ENCODE measurements around the gene LMNTD1.
"Not testable (repeated sequence)": the region's sequence is repeated elsewhere in the genome, so short reads cannot be mapped to it uniquely, and the experiment has no call there.

Gene LMNTD1, protein sequence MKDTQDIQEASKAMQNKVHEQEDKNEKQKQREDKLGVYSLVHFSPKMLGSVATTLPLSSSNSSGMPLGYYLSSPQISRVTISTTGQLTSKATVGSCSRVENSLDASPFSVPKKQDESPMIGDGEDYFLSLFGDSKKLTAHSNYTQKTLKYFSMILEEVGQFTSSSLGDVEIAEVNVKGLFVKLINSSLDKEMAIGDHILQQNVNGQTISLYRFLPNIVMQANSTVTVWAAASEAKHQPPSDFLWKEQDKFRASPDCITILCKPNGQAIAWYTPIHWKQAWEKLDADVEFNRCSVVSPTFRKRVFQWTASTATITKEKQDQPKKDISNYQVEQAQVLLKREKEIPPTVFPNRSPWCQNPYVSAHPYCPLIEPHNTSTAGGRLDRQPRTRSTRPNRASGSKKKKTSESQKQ

GRCh38 chr12:25553098-25553497, at the start of gene LMNTD1:
LMNTD1 (minus strand) TSS chr12:25553283; CDS start chr12:25552959, 324 bp downstream.
- DNase-seq: no peak

- DNase-seq: no peak
Observed at GRCh38 chr12:25598956-25599355, 45.9 kb upstream of the LMNTD1 start.

- not testable (repeated sequence) for DNase-seq
Observed at GRCh38 chr12:25595496-25595895, 42.4 kb upstream of the LMNTD1 start.

DNA sequence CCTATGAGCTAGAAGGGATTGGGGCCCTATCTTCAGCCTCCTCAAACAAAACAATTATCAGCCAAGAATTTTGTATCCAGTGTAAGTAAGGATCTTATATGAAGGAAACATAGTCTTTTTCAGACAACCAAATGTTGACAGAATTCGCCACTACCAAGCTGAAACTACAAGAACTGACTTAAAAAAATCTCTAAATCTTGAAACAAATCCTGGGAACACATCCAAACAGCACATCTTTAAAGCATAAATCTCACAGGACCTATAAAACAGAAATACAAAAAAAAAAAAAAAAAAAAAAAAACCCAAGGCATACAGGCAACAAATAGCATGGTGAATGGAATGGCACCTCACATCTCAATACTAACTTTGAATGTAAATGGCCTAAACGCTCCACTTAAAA, 41.3 kb upstream of the LMNTD1 start:
- no peak for DNase-seq

DNA sequence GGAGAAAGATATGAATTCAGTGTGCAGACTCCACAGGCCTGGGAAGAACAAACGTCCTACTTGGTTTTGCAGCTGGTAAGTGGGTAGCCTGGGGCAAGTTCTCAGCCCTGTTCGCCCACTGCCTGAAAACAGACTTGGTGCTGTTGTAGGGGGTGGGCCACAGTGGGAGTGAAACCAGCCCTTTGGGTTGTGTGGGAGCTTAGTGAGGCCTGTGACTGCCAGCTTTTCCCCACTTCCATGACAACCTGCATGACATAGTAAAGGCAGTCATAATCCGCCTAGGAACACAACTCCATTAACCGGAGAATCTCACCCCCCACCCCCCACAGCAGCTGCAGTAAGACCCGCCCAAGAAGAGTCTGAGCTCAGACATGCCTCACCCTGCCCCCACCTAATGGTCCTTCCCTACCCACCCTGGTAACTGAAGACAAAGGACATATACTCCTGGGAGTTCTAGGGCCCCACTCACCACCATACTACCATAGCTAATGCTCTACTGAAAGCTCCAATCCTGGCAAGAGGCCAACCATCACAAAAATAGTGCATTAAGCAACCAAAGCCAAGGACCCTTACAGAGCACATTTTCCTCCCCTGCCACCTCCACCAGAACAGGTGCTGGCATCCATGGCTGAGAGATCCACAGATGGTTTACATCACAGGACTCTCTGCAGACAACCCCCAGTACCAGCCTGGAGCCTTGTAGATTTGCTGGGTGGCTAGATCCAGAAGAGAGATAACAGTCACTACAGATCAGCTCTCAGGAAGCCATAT, 39.8 kb upstream of the LMNTD1 start:
- DNase-seq: no peak

DNA sequence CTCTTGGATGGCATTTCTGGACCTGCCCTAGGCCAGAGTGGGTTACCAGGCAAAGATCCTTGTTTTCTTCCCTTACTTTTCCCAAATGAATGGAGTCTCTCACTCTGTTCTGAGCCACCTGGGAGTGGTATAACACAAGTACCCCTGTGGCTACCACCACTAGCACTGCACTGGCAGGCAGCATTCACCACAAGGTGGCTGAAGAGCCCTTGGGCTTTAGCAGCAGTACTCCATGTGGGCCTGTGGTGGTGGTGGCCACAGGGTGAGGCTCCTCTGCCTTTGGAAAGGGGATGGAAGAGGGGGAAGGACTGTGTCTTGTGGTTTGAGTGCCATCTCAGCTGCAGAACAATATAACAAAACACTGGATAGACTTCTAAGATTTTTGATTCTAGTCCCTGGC, 38.1 kb upstream of the LMNTD1 start:
- no peak for DNase-seq

DNA sequence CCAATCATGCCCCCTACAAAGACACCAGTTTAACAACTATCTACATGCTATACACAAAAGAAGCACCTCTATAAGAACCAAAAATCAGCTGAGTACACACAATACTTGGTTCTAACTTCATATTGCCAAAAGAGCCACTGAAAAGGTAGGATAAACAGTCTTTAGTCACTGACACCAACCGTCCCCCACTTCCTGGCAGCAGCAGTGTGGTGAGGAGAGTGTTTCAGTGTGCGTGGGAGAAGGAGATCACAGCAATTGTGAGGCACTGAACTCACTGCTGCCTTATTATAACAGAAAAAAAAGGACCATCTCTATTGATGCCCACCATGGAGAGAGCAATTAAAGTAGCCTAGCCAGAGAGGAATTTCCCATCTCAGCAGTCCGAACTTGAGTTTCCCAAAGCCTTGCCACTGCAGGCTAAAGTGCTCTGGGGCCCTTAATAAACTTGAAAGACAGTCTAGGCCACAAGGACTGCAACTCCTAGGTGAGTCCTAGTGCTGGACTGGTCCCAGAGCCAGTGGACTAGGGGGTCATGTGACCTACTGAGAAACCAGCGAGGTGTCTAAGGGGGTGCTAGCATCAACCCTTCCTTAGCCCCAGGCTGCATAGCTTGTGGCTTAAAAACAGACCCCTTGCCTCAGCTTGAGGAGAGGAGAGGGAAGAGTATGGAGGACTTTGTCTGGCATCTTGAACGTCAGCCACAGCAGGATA, 37.1 kb upstream of the LMNTD1 start:
- peak; percentile 21 for DNase-seq

DNA sequence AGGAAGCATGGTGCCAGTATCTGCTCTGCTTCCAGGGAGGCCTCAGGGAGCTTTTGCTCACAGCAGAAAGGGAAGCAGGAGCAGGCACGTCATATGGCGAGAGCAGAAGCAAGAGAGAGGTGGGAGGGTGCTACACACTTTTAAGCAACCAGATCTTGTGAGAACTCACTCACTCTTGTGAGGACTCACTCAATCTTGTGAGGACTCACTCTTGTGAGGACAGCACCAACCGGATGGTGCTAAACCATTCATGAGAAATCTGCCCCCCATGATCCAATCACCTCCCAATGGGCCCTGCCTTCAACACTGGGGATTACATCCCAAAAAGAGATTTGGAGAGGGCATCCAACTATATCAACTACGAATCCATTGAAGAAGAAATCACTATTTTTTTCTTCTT, 34.3 kb upstream of the LMNTD1 start:
- no peak for DNase-seq

DNA sequence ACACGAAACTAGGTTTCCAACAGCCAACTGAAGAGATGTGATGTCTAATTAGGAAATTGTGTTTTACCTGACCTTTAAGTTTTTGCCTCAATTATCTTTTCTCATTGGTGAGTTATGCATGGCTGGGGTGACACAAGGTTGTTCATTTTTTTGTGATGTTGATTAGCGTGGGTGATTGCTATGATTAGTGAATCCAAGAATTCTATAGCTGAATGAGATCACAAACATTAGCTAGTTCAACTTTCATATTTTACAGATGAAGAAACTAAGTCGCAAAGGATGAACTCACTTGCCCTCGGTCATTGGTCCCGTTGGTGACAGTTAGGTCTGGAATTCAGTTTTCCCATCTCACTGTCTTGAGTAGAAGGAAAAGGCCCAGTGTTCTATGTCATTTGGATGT, 32.6 kb upstream of the LMNTD1 start:
- DNase-seq: no peak

- DNase-seq: no peak
Observed at GRCh38 chr12:25585021-25585523, 32.0 kb upstream of the LMNTD1 start.

GRCh38 chr12:25584596-25584995, 31.5 kb upstream of the LMNTD1 start:
- DNase-seq: no peak

GRCh38 chr12:25583545-25583944, 30.5 kb upstream of the LMNTD1 start:
- no peak for DNase-seq

DNA sequence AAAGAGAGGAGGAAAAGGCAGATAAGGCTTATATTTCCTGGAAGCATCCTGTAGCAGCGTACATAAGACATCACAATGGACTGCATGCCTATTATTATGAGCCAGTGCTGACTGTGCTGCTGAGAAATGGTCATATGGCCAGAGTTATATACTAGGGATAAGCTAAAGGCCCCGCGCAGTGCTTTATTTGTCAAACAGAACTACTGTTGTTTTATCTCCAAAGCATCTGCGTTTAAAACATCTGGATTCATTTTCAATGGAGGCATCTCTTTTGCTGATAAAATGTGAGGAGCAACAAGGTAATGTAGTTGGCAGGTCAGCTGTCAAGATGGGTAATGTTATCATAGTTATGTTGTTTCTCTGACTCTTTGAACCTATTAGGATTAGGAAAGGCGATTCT, 28.0 kb upstream of the LMNTD1 start:
- DNase-seq: no peak

DNA sequence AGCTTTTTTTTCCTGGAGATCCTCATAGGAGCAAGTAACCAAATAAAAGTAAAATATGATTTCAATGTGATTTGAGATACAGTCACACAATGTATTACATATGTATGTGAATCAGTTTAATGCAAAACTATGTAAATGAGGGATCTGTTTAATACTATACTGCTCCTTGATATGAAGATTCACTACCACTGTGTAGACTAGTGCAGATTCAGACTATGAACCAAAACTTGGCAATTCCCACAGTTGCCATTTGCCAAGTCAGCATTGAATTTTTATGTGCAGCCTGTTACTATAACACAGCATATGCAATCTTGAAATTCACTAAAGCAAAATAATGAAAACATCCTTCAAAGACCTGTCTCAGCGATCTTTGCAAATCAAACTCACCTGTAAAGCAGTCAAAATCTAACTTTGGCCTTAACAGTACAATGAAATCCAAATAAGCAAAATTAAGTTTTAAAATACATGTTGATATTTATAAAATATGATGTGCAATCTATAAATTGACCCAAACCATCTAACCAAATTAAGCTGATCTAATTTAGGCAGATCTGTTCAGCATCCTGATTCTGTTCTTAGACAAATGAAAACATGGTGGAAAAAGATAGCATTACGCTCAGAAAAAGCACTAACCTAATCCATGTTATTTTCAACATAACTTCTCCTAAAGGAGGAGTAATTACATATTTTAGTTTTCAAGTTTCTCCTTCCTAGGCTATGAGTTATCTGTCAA, 25.5 kb upstream of the LMNTD1 start:
- DNase-seq: no peak

GRCh38 chr12:25574761-25575160, 21.7 kb upstream of the LMNTD1 start:
- DNase-seq: no peak

DNA sequence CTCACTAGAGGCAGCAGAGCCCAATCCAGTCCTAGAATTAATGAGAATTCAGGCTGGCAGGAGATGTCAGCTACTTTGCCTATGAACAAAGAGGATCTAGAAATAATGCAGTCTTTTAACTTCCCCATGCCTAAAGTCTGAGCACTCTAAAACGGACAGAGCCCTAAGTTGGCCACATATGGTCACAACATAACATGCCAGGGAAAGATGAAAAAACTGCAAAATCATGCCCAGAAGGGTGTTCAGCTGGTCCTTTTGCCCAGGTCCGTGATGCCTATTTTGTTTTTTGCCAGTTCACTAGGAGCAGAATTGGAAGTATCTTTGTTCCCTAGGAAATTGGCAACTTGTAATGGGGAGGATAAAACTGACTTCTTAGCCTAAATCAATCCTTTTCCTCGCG, 20.3 kb upstream of the LMNTD1 start:
- DNase-seq: no peak

DNA sequence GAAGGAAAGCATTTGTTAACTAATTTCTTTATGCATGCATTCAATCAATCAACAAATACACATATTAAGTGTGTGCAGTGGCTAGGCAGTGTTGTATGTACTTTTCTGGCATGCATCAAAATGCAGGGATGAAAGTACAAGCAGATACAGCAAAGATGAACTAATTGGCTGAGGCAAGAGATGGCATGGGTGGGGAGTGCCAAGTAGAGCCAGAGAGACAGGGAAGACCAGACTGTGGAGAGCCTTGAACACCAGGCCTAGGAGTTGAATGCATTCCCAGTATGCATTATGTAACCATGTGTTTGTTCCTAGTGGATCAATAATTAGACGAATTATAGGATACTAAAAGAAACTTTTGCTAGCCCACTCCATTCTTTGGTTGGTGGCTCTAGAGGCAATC, 17.3 kb upstream of the LMNTD1 start:
- DNase-seq: no peak

- no peak for DNase-seq
Observed at GRCh38 chr12:25566202-25566949, 13.3 kb upstream of the LMNTD1 start.

- DNase-seq: no peak
Observed at GRCh38 chr12:25558586-25558985, 5.5 kb upstream of the LMNTD1 start.

DNA sequence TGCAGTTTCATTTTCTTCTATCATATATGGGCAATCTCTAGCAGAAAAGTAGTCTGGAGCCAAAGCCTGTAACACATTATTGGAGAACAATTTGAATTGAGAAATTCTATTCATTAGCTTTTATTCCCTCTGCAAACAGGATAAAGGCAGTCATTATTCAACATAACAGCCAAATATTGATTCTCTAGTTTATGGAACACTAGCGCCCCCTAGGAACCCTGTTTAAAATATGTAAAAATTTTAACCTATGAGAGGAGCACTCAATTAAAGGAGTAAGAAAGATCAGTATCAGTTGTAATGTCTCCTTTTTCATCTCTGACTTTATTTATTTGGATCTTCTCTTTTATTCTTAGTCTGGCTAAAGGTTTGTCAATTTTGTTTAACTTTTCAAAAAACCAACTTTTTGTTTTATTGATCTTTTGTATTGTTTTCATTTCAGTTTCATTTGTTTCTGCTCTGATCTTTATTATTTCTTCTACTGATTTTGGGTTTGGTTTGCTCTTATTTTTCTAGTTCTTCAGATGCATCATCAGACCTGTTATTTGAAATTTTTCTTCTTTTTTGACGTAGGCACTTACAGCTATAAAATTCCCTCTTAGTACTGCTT, 4.8 kb upstream of the LMNTD1 start:
- DNase-seq: peak; percentile 28

GRCh38 chr12:25556153-25556552, 3.1 kb upstream of the LMNTD1 start:
- DNase-seq: no peak

DNA sequence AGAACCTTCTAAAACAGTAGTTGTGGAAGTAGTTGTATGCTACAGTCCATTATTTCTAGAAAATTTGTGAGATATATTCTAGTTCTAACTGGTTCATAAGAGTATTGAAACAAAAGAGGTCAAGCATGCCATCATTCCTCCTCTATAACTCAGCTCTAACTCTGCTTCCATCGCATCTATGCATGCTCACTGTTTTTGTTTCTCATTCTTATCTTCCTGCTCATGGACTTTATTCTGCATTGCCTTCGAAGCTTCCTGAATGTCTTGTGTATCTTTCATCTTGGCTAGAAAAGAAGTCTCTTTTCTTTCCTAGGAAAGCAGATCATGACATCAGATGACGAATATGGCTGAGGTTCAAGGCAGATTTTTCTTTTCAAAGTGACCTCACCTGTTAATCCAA, 402 bp downstream of the LMNTD1 start:
- DNase-seq: no peak
